RWPE1 (cell line): Measurements from ENCODE around the gene C16orf78.

Experiments
- CTCF ChIA-PET: fragments of 350-600 bp; sonication (Branson Sonifier 250); formaldehyde crosslinking; extraction: SDS; loops from one replicate; lab custom pipeline; 2021; lab: Yijun Ruan, JAX
- POLR2A ChIA-PET: fragments of 400-600 bp; formaldehyde crosslinking; extraction: SDS; loops from one replicate; lab custom pipeline; 2020; ENCODE audit warnings: antibody characterized with exemption; ENCODE audit not compliant: low non-redundant PET; lab: Yijun Ruan, JAX
- DNase-seq: peaks from one replicate; pipeline ENCODE4 v3.0.0; 2012; ENCODE audit warnings: low spot score
- H3K27ac ChIP-seq: fragments of 450-650 bp; 2 replicates; pipeline ENCODE4 v1.5.1; 2017
- CTCF ChIP-seq: fragments of 450-650 bp; conservative IDR thresholded peaks from 2 replicates; pipeline ENCODE4 v1.5.1; 2017; ENCODE audit warnings: low read depth, mild to moderate bottlenecking

Gene C16orf78

GRCh38 chr16:49347476-49347875 is 26.1 kb upstream of the C16orf78 start:
- CTCF ChIA-PET, result no interaction called here
- no peak for DNase-seq
- POLR2A ChIA-PET, result no interaction called here
- H3K27ac ChIP-seq, result no peak overlapping the region
- no peak for TF ChIP-seq CTCF

GRCh38 chr16:49348408-49349176 is 25.0 kb upstream of the C16orf78 start:
- POLR2A ChIA-PET, result no interaction called here
- no peak for DNase-seq
- no peak for TF ChIP-seq CTCF
- no peak overlapping the region for H3K27ac ChIP-seq
- CTCF ChIA-PET, result interaction anchor here (2.0 kb wide), 1 partner anchor 661 kb away, joined by 9 read pairs; no protein-coding TSS in a partner anchor

DNA sequence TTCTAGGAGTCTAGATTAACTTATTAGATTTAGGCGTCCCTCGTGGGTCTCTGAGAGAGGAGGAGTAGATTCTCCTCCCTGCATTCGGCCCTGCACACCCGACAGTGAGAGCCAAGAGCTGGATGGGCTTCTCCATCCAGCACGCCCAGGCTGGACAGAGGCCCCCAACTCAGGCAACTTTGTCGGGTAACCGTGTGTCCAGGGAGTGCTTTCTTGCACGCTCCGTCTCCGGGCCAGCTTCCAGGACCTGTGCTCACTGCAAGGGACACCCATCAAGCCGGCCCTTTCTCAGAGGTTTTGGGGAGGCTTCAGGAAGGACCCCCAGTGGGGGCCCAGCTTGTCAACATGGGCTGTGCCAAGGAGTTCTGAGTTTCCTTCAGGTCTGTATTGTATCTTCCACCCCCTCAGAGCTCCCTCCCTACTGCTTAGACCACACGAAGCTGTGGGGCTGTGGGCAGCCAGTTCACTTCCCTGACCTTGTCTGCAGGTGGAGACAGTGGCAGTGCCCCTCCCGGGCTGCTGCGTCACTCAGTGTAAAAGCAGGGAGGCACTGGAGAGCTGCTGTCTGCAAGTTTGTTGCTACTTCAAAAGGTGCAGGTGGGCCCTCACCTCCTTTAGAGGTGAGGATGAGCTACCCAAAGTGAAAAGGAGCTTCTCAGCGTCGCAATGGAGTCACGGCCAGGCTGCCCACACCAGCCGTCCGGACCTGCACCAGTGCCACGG is 24.0 kb upstream of the C16orf78 start:
- CTCF ChIA-PET, result interaction anchor here (0.7 to 2.0 kb wide), 6 partner anchors 41 to 662 kb away, joined by 3 to 9 read pairs (median 4); no protein-coding TSS in a partner anchor
- POLR2A ChIA-PET, result no interaction called here
- H3K27ac ChIP-seq, result no peak overlapping the region
- DNase-seq, result no peak
- no peak for TF ChIP-seq CTCF

GRCh38 chr16:49350265-49351095 is 23.1 kb upstream of the C16orf78 start:
- peak; percentile 82 for TF ChIP-seq CTCF
- peak; percentile 70 for DNase-seq
- H3K27ac ChIP-seq, result no peak overlapping the region
- CTCF ChIA-PET, result interaction anchor here (0.6 to 2.0 kb wide), 7 partner anchors 23 to 663 kb away, joined by 3 to 9 read pairs (median 3); no protein-coding TSS in a partner anchor
- POLR2A ChIA-PET, result no interaction called here

DNA sequence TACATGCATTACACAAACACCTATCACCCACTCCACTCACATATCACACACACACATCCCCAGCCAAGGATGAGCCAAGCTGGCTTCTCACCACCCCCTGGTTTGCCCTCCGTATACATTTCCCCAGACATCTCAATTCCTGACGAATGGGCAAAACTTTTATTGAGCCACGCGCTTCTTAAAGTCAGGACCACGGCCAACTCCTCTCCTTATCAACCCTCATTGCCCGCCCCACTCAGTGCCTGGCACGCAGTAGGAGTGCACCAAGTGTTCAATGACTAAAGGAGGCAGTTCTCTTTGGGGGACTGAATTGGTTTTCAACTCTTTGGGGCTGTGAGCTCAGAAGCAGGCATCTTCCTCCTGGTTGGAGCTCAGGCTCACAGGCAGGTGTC is 22.5 kb upstream of the C16orf78 start:
- no peak overlapping the region for H3K27ac ChIP-seq
- no peak for TF ChIP-seq CTCF
- DNase-seq, result no peak
- POLR2A ChIA-PET, result no interaction called here
- CTCF ChIA-PET, result interaction anchor here (0.6 kb wide), 1 partner anchor 23 kb away, joined by 3 read pairs; no protein-coding TSS in a partner anchor

DNA sequence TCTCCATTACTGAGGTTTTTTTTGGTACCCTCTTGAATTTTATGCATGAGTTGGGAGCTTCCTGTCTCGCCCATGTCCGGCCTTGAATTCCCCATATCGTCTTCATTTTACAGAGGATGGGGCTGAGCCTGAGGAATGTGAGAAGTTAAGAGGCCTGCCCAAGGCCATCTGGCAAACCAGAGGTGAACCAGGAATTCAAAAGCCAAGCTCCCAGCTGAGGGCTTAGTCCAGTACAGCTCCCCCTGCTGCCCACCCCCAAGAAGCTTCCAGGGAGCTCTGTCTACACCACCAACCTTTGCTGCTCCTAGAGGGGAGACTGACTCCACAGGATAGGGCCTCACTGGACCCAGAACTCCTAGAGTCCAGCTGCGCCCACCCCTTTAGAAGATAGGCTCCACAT is 20.7 kb upstream of the C16orf78 start:
- DNase-seq, result no peak
- ChIA-PET CTCF (interaction anchor here (0.6 kb wide), 1 partner anchor 542 kb away, joined by 3 read pairs; no protein-coding TSS in a partner anchor), POLR2A (no interaction called here)
- H3K27ac ChIP-seq, result no peak overlapping the region
- no peak for TF ChIP-seq CTCF
